IPS-NIHi11 (cell line): ENCODE results near the gene KANTR.
A peak's percentile ranks its signal among the peaks of the same experiment; 100 is the strongest.

Source experiments
- DNase-seq: peaks from one replicate; pipeline ENCODE4 v3.0.0; 2012; ENCODE audit warnings: mixed read lengths, low spot score

The KANTR gene, protein sequence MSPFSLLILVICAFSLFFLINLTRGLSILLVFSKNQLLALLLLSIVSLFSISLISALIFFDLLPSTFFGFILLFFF

DNA sequence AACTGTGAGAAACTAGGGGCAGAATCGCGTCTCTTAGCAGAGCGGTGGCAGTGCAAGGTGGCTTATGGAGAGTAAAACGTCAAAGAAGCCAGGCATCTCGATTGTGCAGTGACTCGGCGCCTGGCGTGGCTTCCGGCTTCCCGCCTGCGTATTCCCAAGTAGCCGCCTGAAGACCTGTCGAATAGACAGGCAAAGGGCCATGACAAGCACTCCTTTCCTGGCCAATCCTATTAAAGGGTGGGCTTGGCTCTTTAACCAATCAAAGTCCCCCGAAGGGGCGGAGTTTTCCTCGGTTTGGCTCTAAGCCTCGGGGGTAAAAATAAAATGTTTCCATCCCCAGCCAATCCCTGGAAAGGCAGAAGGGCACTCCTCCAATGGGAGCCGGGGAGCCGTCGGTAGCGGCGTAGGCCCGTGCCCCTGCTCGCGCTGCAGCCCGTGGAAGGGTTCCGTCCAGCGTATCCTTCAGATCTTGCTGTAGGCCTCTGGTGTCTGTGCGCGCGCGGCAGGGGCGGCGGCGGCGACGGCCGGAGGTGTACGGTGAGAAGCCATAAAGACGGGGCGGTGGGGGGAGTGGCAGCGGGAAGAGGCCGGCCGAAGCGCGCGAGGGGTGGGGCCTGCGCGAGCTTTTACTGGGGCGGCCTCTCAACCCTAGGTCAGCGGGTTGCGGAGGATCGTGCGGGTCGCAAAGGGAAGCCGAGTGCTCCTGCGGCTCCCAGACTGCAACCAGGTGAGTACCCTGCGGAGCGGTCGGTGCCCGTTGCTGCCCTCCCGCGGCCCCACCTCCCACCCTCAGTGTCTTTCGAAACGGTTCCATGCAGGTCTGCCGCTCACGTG lies at the start of gene KANTR:
KANTR (plus strand) TSS at position 395 of the 834 bp plus-strand sequence. CDS start 30,131 bp downstream, outside the sequence.
- peak; percentile 80 for DNase-seq

DNA sequence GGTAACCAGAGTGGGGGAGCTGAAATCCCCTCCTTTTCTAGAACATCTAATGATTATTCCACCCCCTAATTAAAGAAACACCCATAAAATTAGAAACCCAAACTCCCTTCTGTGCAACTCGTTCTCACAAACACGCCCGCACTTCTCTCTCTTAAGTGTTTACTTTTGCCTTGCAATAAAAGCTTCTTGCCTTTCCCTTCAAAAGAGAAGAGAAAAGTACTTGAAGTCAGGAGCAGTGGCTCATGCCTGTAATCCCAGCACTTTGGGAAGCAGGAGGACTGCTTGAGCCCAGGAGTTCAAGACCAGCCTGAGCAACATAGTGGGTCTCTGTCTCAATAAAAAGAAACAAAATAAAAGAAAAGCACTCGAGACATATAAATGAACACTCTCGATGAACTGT lies 48.9 kb upstream of the KANTR start:
- DNase-seq: no peak

DNA sequence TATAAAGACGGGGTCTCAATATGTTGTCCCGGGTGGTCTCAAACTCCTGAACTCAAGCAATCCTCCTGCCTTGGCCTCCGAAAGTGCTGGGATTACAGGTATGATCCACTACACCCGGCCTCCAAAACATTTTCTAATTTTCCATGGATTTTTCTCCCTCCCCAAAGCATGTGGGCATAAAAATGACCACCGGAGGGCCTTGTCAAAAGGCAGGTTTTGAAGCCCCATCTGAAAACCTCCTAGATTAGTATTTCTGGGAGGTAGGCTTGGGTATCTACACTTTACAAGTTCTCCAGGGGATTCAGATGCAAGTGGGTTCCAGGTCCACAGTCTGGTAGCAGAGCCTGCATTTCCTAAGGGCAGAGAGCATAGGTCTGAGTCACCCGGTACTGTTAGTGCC lies 46.7 kb upstream of the KANTR start:
- DNase-seq: no peak

DNA sequence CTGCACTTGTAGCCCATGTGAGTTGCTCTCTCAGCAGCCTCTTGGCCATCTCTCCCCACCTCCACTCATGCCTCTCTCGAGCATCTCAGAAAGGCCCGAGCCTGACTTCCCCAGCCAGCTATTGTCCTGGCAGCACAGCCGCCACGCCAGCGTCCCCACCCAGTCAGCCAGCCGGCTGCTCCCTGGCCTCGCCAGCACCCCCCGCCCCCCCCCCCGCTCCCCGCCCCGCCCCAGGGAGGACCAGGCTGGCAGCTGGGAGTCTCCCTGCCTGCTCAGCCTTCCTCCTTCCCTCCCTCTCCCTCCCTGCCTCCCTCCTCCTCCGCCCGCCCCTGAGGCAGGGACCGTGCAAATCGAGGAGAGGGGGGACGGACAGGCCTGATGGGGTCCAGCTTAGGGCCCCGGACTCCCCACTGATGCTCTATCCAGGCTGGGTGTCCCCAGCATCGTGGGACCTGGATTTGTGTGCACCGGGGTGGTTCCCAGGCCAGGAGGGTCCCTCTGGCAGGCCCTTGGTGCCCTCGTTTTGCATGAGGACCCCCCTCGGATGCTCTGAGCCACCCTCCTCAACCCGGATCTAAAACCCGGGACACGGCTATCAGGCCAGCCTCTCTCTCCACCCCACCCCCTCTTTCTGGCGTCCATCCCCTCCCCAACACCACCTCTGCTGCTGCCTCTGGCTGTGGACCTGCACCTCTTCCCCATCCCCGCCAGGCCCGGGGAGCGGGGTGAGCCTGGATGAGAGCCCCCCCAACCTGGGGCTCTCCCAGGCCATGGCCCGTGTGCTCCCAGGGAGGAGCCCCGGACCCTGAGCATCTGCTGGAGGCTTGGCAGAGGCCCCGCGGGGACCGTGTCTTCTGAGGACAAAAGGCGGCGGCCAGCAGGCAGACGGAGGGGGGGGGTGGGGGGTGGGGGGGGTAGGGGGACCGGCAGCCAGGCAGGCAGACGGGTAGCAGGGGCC lies 45.5 kb upstream of the KANTR start, which contains the start of gene GPR173:
GPR173 (plus strand) TSS at position 621 of the 958 bp plus-strand sequence. CDS start 27,833 bp downstream, outside the sequence.
- peak; percentile 69 for DNase-seq

DNA sequence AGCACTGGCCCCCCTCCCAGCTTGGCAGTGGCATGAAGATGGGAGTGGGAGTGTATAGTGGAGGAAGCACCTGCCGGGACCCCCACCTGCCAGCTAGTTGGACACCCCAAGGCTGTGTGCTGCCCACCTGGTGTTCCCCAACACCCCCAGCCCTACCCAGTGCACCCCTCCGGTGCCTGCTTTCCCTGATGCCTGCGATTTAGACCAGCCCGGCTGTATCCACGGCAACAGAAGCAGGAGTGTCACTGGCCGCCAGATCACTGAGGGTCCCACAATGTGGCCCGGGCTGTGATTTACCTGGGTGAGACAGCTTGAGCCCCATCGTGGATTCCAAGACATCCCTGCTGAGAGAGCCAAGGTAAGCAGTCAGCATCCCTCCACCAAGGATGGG lies 44.8 kb upstream of the KANTR start:
- DNase-seq: no peak

DNA sequence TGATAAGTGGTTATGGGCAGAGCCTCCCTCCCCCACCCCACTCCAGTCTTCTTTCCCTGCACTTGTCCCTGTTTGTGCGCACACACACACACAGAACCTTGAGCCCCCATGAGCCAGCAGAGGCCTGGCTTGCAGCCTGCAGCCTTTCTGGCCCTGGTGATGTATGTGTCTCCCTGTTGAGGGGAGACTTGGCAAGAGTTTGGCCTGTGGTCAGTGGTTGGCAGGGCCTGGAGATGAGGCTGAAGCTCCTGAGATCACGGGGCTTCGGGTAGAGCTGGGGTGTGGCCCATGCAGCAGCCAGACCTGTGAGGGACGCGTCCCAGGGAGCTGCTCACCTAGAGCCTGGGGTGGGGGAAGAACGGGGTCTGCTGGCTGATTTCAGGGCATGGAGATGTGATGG lies 43.1 kb upstream of the KANTR start:
- no peak for DNase-seq

DNA sequence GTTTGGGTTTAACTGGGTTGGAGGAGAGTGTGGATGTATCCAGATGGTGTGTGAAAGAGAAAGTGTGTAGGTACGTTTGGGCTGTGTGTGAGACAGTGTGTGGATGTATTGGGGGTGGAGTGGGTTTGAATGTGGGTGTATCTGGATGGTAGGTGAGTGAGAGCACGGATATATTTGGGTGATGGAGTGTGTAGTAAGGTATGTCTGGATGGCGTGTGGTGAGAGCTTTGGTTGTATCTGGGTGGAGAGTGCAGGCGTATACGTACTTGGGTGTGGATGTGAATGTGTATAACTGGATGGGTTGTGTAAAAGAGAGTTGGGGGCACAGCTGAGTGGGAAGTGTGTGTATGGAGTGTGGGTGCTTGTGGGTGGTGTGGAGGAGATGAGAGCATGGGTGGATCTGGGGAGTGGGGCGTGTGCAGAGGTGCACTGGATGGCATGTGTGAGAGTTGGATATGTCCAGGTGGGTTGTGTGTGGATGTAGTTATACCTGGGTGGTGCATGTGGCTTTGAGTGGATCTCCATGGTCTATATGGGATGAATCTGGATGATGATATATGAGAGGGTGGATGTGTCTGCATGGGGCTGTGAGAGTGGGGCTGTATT lies 38.6 kb upstream of the KANTR start:
- DNase-seq: no peak

DNA sequence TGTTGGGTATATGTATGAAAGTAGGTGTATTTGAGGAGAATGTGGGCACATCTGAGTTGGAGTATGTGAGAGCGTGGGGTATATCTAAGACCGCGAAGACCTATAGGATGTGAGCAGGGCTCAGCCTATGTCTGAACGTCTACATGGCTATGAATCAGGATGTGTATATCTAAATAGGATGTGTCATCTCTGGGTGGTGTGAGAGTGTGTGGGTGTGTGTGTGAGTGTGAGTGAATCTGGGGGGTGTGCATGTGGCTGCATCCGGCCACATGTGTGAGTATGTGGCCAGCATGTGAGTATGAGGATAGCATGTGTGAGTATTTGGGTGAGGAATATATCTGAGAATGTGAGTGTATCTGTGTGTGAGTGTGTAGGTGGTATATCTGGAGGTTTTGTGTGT lies 37.6 kb upstream of the KANTR start:
- no peak for DNase-seq

DNA sequence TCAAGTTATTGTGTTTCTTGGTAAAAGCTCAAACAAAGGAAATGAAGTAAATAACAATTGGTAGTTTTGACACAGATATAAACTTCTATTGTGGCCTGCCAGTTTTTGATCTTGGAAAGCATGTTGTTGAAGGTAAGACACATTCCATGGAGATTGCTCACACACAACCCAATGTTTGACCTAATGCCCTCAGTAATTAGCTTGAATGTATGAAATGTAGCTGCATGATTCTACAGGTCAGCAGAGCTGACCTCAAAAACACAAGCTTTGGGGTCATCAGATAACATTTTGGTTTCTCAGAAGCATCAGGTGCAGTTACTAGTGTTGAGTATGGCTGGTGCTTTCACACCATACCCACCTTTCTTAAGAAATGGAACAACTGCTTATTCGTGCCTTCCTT lies 28.8 kb upstream of the KANTR start:
- no peak for DNase-seq

DNA sequence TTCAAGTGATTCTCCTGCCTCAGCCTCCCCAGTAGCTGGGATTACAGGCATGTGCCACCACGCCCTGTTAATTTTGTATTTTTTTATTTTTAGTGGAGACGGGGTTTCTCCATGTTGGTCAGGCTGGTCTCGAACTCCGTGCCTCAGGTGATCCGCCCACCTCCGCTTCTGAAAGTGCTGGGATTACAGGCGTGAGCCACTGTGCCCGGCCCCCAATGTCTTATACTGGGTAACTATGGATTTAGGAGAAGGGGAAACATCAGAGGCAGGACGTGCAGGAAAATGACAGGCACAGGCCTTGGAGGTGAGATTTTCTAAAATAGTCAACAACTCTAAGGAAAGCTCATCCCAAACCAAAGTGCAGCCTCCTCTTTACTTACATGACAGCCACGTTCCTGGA lies 22.9 kb upstream of the KANTR start:
- no peak for DNase-seq

DNA sequence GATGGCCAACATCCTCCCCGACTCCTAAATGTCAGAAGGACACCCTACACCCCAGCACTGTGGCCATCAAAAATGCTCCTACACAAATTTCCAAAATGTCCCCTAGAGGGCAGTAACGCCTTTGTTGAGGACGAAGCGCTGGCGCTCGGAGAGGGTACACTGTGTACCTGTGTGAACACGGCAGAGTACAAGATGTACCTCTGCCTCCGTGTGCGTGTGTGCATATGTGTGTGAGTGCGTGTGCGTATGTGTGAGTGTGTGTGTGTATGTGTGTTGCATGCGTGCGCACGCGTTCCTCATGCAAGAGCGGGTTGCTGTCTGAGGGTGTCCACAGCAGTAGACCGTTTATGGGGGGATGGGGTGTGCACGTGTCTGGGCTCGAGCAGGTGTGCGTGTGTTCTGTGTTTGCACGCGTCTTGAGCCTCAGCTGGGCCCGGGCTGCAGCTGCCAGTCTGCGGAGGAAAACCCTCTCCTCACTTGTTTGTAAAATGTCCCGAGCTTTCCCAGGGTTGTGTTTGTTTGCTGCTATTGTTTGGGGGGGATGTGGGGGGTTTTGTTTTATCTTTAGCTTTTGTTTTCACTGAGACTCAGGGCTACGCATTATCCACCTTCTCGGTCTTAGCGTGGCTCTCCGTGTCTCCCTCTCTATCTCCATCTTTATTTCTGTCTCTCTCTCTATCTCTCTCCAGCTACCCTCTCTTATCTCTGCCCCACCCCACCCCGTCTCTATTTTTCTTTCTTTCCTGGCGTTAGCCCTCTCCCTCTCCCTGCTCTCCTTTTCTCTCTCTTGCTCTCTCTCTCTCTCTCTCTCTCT lies 22.1 kb upstream of the KANTR start:
- DNase-seq: peak; percentile 55

DNA sequence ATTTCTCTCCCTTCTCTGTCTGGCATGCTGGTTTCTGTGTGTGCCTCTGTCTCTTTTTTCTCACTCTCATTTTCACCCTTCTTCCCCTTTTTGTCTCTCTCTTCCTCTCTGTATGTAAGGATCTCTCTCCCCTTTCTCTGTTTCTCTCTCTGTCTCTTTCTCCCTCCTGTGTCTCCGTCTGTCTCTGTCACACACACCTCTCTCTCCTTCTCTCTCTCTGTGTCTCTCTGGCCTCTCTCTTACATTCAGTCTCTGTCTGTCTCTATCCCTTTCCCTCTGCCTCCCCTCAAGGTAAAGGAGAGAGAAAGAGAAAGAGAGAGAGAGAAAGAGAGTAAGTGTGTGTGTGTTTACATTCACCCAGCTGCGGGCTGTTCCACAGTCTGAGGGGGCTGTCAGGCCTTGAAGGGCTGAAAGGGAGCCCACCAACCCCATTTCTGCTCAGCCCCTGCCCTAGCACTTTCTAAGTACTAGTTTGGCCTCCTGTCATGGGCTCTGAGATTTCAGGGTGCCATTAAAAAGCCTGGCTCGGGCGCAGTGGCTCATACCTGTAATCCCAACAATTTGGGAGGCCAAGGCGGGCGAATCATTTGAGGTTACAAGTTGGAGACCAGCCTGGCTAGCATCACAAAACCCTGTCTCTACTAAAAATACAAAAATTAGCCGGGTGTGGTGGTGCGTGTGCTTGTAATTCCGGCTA lies 21.4 kb upstream of the KANTR start:
- no peak for DNase-seq

DNA sequence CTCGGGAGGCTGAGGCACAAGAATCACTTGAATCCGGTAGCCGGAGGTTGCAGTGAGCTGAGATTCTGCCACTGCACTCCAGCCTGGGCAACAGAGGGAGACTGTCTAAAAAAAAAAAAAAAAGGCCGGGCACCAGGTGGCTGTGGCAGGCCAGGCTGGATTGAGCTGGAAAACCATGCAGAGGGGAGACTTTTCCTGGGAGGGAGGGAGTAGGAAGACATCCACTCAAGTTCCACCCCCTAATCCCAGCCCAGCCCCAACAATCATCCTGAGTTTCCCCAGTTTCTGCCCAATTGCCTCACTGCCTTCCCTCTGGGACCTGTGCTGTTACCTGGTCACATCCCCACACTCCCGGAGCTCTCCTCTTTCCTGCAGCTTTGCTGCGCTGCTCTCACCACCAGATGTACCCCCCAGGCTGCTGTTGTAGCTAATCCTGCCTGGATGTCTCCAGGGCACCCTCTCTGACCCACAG lies 20.8 kb upstream of the KANTR start:
- DNase-seq: no peak

DNA sequence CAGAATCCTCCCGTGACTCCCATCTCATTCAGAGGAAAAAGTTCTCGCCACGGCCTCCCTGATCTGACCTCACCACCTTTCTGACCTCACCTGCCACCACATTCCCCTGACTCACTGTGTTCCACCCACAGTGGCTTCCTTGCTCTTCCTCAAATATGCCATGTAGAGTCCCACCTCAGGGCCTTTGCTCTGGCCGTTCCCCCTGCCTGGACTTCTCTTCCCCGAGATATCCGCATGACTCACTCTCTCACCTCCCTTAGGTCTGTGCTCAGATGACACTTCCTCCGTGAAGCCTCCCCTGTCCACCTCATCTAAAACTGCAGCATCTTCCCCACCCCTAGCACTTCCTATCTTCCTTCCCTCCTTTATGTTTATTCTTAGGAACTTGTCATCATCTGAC lies 18.9 kb upstream of the KANTR start:
- DNase-seq: no peak

DNA sequence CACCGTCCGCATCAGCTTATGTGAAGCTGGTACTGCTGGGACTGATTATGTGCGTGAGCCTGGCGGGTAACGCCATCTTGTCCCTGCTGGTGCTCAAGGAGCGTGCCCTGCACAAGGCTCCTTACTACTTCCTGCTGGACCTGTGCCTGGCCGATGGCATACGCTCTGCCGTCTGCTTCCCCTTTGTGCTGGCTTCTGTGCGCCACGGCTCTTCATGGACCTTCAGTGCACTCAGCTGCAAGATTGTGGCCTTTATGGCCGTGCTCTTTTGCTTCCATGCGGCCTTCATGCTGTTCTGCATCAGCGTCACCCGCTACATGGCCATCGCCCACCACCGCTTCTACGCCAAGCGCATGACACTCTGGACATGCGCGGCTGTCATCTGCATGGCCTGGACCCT lies 17.3 kb upstream of the KANTR start:
- DNase-seq: no peak

DNA sequence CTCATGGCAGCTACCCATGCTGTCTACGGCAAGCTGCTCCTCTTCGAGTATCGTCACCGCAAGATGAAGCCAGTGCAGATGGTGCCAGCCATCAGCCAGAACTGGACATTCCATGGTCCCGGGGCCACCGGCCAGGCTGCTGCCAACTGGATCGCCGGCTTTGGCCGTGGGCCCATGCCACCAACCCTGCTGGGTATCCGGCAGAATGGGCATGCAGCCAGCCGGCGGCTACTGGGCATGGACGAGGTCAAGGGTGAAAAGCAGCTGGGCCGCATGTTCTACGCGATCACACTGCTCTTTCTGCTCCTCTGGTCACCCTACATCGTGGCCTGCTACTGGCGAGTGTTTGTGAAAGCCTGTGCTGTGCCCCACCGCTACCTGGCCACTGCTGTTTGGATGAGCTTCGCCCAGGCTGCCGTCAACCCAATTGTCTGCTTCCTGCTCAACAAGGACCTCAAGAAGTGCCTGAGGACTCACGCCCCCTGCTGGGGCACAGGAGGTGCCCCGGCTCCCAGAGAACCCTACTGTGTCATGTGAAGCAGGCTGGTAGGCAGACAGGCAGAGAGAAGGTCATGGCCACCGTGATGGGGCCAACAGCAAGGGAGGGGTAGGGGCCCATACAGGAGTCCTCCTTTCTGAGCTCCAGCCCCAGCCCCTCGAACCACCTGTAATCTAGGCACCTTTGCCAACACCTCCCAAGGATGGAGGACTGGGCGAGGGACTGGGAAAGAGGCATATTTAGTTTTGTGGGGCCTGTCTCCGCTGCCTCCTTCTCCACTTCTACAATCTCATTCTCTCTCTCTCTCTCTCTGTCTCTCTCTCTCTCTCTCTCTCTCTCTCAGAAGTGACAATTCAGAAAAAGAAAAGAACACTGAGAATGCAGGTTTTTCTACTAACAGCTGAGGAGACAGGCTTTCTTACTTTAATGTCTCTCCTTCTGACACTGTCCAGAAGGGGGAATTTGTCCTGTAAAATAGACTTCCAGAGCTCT lies 16.4 kb upstream of the KANTR start:
- no peak for DNase-seq

DNA sequence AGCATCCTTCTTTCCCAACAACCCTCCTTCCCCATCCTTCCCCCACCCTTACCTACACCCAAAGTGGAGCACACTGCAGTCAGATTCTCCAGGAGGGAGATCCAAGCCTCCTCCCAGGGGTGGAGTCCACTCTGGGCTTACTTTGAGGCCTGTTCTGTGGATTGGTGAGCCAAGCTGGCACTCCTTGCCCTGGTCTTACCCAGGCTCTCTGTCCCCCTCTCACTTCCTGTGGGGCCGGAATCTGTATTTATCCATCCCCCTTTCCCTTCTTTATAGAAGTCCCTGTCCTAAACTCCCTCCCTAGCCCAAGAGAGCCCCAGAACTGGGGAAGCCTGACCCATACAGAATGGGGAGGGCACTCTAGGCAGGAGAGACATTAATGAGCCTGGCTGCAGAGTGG lies 15.0 kb upstream of the KANTR start:
- no peak for DNase-seq

DNA sequence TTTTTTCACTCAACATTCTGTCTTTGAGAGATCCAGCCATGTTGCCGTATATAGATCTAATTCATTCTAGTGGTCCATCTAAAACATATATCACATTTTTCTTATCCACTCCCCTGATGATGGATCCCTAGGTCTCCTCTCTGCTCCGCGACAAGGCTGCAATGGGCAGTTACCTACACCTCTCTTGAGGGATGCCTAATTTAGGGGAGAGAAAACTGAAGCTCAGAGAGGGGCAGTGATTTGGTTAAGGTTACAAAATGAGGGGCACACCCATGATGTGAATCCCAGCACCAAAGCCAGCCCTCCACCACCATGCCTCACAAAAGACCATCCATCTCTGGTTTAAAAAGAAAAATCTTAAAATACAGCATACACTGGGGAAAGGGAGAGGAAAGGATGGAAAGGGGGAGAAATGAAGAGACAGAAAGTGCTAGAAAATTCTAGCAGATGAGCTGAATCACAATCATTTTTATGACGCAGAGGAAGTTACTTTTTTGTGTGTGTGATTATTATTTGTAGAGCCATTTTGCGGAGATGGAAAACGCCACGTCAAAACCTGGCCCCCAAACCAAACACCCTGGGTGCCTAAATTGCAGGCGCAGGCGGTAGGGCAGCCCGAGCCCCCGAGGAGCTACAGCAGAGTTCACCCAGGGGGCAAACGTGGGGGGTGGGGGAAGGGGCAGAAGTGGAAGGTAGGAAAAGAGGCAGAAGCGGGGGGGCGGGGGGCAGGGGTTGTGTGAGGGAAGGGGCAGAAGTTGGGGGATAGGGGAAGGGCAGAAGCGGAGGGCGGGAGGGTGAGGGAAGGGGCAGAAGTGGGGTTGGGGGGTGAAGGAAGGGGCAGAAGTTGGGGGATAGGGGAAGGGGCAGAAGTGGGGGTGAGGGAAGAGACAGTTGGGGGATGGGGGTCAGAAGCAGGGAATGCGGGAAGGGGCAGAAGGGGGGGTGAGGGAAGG lies 13.0 kb upstream of the KANTR start:
- no peak for DNase-seq
